IMR-90 (cell line): ENCODE measurements around the gene SNRPB2. TPM values are rescaled to one million over a fixed set of nuclear protein-coding genes. Genes with fewer than 3 reads are reported as not detected.

Experiments used
- ATAC-seq: fragments of 200-7000 bp; cut with Tn5 transposase; 2 replicates; pipeline ENCODE4 v1.9.1; 2020; ENCODE audit warnings: low read depth, mild to moderate bottlenecking, moderate library complexity
- BruUV-seq: library from RNA; stranded (reverse); fragments of 400-500 nt; replicated peaks from 2 replicates; lab custom pipeline; 2021; lab: Mats Ljungman, UMichigan
- CTCF ChIA-PET: fragments of 300-600 bp; formaldehyde crosslinking; extraction: SDS; loops from one replicate; lab custom pipeline; 2021; ENCODE audit warnings: antibody characterized with exemption; lab: Yijun Ruan, JAX
- POLR2A ChIA-PET: fragments of 300-600 bp; sonication (Branson Sonifier 250); formaldehyde crosslinking; loops from one replicate; lab custom pipeline; 2022; ENCODE audit warnings: antibody characterized with exemption; ENCODE audit not compliant: unreplicated experiment; lab: Charles Lee
- DNase-seq: peaks from one replicate; pipeline ENCODE4 v3.0.0; 2013
- H2AFZ ChIP-seq: replicated peaks from 2 replicates; pipeline ENCODE3; 2013; ENCODE audit warnings: low read length, mild to moderate bottlenecking; ENCODE audit not compliant: poor library complexity
- H2AK5ac ChIP-seq: 2 replicates; pipeline ENCODE4 v1.6.1; 2013; ENCODE audit warnings: low read depth, low read length, inconsistent platforms
- H2AK9ac ChIP-seq: replicated peaks from 2 replicates; pipeline ENCODE3; 2013; ENCODE audit warnings: mild to moderate bottlenecking, low read depth, low read length, moderate library complexity; ENCODE audit not compliant: poor library complexity
- H2BK120ac ChIP-seq: 2 replicates; pipeline ENCODE4 v1.6.1; 2013; ENCODE audit warnings: low read depth, low read length, inconsistent platforms
- H2BK15ac ChIP-seq: 3 replicates; pipeline ENCODE4 v1.6.1; 2013; ENCODE audit warnings: low read depth, low read length, inconsistent platforms
- H2BK20ac ChIP-seq: 2 replicates; pipeline ENCODE4 v1.6.1; 2013; ENCODE audit warnings: low read depth, mild to moderate bottlenecking, inconsistent platforms, low read length, moderate library complexity
- H2BK5ac ChIP-seq: 2 replicates; pipeline ENCODE4 v1.6.1; 2013; ENCODE audit warnings: mild to moderate bottlenecking, low read depth, low read length, inconsistent platforms; ENCODE audit not compliant: poor library complexity, severe bottlenecking
- H3K14ac ChIP-seq: replicated peaks from 2 replicates; pipeline ENCODE4 v1.6.1; 2013; ENCODE audit warnings: low read depth, low read length, inconsistent platforms
- H3K18ac ChIP-seq: 2 replicates; pipeline ENCODE4 v1.6.1; 2013; ENCODE audit warnings: low read depth, low read length, control low read depth
- H3K23ac ChIP-seq: 2 replicates; pipeline ENCODE4 v1.6.1; 2013; ENCODE audit warnings: low read depth, low read length, inconsistent platforms
- H3K27ac ChIP-seq: 2 replicates; pipeline ENCODE4 v1.5.1; 2013; ENCODE audit warnings: mild to moderate bottlenecking, control low read depth, low read length; ENCODE audit not compliant: insufficient read depth
- H3K27me3 ChIP-seq: 2 replicates; pipeline ENCODE4 v1.6.1; 2013; ENCODE audit warnings: low read length; ENCODE audit not compliant: control insufficient read depth, insufficient read depth
- H3K36me3 ChIP-seq: 2 replicates; pipeline ENCODE4 v1.6.1; 2013; ENCODE audit warnings: low read length, mixed read lengths; ENCODE audit not compliant: control insufficient read depth, insufficient read depth
- H3K4ac ChIP-seq: 2 replicates; pipeline ENCODE4 v1.6.1; 2013; ENCODE audit warnings: low read depth, low read length, inconsistent platforms
- H3K4me1 ChIP-seq: 2 replicates; pipeline ENCODE4 v1.6.1; 2013; ENCODE audit warnings: low read length, mixed read lengths; ENCODE audit not compliant: control insufficient read depth, insufficient read depth
- H3K4me2 ChIP-seq: 2 replicates; pipeline ENCODE4 v1.6.1; 2013; ENCODE audit warnings: low read depth, mild to moderate bottlenecking, control low read depth, low read length, moderate library complexity
- H3K4me3 ChIP-seq: 2 replicates; pipeline ENCODE4 v1.5.1; 2013; ENCODE audit warnings: low read depth, mild to moderate bottlenecking, control low read depth, low read length, moderate library complexity; ENCODE audit not compliant: insufficient read depth
- H3K56ac ChIP-seq: 2 replicates; pipeline ENCODE4 v1.6.1; 2013; ENCODE audit warnings: low read length, inconsistent platforms; ENCODE audit not compliant: insufficient read depth; ENCODE audit errors: extremely low read depth
- H3K79me1 ChIP-seq, 2 experiments: 2 replicates each; pipeline ENCODE4 v1.6.1; 2013; ENCODE audit warnings: low read length in 2 of 2, inconsistent platforms in 1 of 2, low read depth in 1 of 2
- H3K9ac ChIP-seq: 2 replicates; pipeline ENCODE4 v1.6.1; 2013; ENCODE audit warnings: low read depth, low read length, control low read depth
- H3K9me1 ChIP-seq: 2 replicates; pipeline ENCODE4 v1.6.1; 2013; ENCODE audit warnings: low read length, inconsistent platforms; ENCODE audit not compliant: insufficient read depth
- H3K9me3 ChIP-seq: 2 replicates; pipeline ENCODE4 v1.6.1; 2013; ENCODE audit warnings: low read length; ENCODE audit not compliant: control insufficient read depth, insufficient read depth
- H4K20me1 ChIP-seq: 2 replicates; pipeline ENCODE4 v1.6.1; 2013; ENCODE audit warnings: low read length, inconsistent platforms; ENCODE audit not compliant: insufficient read depth
- H4K5ac ChIP-seq: 2 replicates; pipeline ENCODE4 v1.6.1; 2013; ENCODE audit warnings: mild to moderate bottlenecking, low read depth, low read length, control low read depth
- H4K8ac ChIP-seq, 2 experiments: 2 replicates each; pipeline ENCODE4 v1.6.1; 2013; ENCODE audit warnings: low read depth in 2 of 2, low read length in 2 of 2, control low read depth in 1 of 2, inconsistent platforms in 1 of 2
- H4K91ac ChIP-seq: 2 replicates; pipeline ENCODE4 v1.6.1; 2013; ENCODE audit warnings: low read depth, low read length, inconsistent platforms; ENCODE audit not compliant: insufficient read depth
- MAZ ChIP-seq: IDR thresholded peaks from 2 replicates; pipeline ENCODE4 v1.6.1; 2012; ENCODE audit warnings: low read depth, mild to moderate bottlenecking, low read length, improper control_type of control experiment, moderate library complexity, borderline replicate concordance
- MXI1 ChIP-seq: IDR thresholded peaks from 2 replicates; pipeline ENCODE4 v1.6.1; 2012; ENCODE audit warnings: low read depth, mild to moderate bottlenecking, low read length, moderate library complexity, borderline replicate concordance
- NFE2L2 ChIP-seq: fragments of 150-350 bp; IDR thresholded peaks from 2 replicates; pipeline ENCODE4 v1.6.1; 2016; ENCODE audit warnings: low read depth, mild to moderate bottlenecking, low read length
- POLR2A ChIP-seq: IDR thresholded peaks from 2 replicates; pipeline ENCODE4 v1.6.1; 2012; ENCODE audit warnings: mild to moderate bottlenecking, low read depth, low read length
- RFX5 ChIP-seq: IDR thresholded peaks from 2 replicates; pipeline ENCODE4 v1.8.0; 2012; ENCODE audit warnings: low read depth, mild to moderate bottlenecking, low read length, moderate library complexity
- WGBS, 2 experiments: methylation state at CpG; one replicate each; pipeline versions ENCODE4 v1.1.5 to v1.1.7; 2013; ENCODE audit warnings: missing lambda C conversion rate in 2 of 2; ENCODE audit not compliant: insufficient read length in 1 of 2; ENCODE audit errors: extremely low coverage in 2 of 2; 5-methylcytosine and 5-hydroxymethylcytosine counted together
- dilution Hi-C: fragments of 300-500 bp; cut with HindIII; formaldehyde crosslinking; loops from one replicate; pipeline ENCODE4 v1.14.3; 2018; ENCODE audit warnings: low sequenced_read_pairs; ENCODE audit not compliant: unreplicated experiment
- in situ Hi-C: fragments of 300-500 bp; cut with MboI; formaldehyde crosslinking; loops from 3 replicates; pipeline ENCODE4 v1.14.3; 2019; ENCODE audit warnings: low sequenced_read_pairs, inconsistent platforms, mixed read lengths
- intact Hi-C: fragments of 100-400 bp; cut with micrococcal nuclease; formaldehyde crosslinking; loops from 2 replicates; pipeline ENCODE4 v1.10.0; 2022
- polyA plus RNA-seq, 3 experiments: library from polyadenylated mRNA; depleted of rRNA; stranded (reverse); fragments of >200 nt; gene quantifications; 2 replicates each; pipeline ENCODE4 v1.2.3, GENCODE V29; 2012; ENCODE audit warnings: low replicate concordance in 1 of 3
- total RNA-seq: library from RNA; depleted of rRNA; stranded (reverse); fragments of >200 nt; gene quantifications from 2 replicates; pipeline ENCODE4 v1.2.3, GENCODE V29; 2012
- TF ChIP-seq, protein P1 (sequence below): fragments of 150-350 bp; IDR thresholded peaks from 2 replicates; pipeline ENCODE4 v1.6.1; 2017; ENCODE audit warnings: mild to moderate bottlenecking, antibody characterized with exemption, low read length, low read depth
- TF ChIP-seq, protein P2 (sequence below): conservative IDR thresholded peaks from 2 replicates; pipeline ENCODE4 v1.5.1; 2012; ENCODE audit warnings: mild to moderate bottlenecking, low read depth, low read length, improper control_type of control experiment

The SNRPB2 gene
- total and polyA plus RNA-seq, 2 of the 4 experiments (the other 2 are of a cell fraction) = 27.1 to 65.6 TPM

DNA sequence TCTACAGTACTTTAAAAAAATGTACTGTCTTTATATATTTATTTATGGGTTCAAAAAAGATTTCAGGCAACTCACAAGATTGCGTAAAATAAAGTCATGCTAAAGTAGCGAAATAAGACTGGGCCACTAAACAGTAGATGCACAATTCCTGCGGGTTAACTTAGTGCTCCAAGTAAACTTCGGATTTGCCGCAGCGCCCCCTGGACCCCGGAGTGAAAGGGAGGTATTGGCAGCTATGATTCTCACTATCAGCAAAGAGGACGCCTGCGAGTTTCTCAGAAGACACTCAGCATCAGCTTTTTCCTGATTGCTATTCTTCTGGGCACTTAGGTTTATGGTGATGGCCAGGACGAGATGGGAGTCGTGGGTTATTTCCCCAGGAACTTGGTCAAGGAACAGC lies 19.7 kb downstream of the SNRPB2 start:
- Histone ChIP-seq H3K4me2 (no peak overlapping the region), H4K5ac (no peak overlapping the region), H2BK15ac (no peak overlapping the region), H4K8ac (no peak overlapping the region), H4K20me1 (no peaks in the 10 kb centered on the region), H3K4ac (no peak overlapping the region), H3K9ac (no peak overlapping the region), H3K9me1 (no peaks in the 10 kb centered on the region), H3K23ac (no peak overlapping the region), H2AK5ac (no peak overlapping the region), H3K56ac (no peak overlapping the region), H2BK5ac (no peak overlapping the region), H3K27me3 (peaks cover 6% of the 10 kb centered on the region), H3K4me1 (peaks cover 4% of the 10 kb centered on the region; the same call in 1 of the 2 replicates), H3K9me3 (no peaks in the 10 kb centered on the region), H4K91ac (no peak overlapping the region), H3K79me1 (no peaks in the 10 kb centered on the region), H2AFZ (no peak overlapping the region), H2BK120ac (no peak overlapping the region), H3K18ac (no peak overlapping the region), H3K4me3 (no peak overlapping the region), H3K36me3 (no peaks in the 10 kb centered on the region), H3K14ac (no peak overlapping the region), H2BK20ac (no peak overlapping the region), H2AK9ac (no peak overlapping the region), H3K27ac (no peak overlapping the region)
- dilution Hi-C loops = no loop called here
- DNase-seq (no peak), ATAC-seq (no peak)
- ChIA-PET POLR2A (no interaction called here), CTCF (interaction anchor here (0.8 kb wide), 1 partner anchor 13 kb away, joined by 3 read pairs; no protein-coding TSS in a partner anchor)
- in situ Hi-C loops = no loop called here
- intact Hi-C loops = loop anchor here (2.0 kb wide), 1 partner anchor 67 kb away; no protein-coding TSS in a partner anchor
- whole genome bisulfite sequencing, 2 experiments = no CpG with 5 or more reads among the region's 11 CpGs
- BruUV-seq = no TSS peak
- TF ChIP-seq POLR2A = no peak
- no peak for TF ChIP-seq RFX5
- TF ChIP-seq, protein P1, sequence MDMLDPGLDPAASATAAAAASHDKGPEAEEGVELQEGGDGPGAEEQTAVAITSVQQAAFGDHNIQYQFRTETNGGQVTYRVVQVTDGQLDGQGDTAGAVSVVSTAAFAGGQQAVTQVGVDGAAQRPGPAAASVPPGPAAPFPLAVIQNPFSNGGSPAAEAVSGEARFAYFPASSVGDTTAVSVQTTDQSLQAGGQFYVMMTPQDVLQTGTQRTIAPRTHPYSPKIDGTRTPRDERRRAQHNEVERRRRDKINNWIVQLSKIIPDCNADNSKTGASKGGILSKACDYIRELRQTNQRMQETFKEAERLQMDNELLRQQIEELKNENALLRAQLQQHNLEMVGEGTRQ = no peak
- no peak for TF ChIP-seq NFE2L2
- TF ChIP-seq MAZ = no peak
- TF ChIP-seq, protein P2, sequence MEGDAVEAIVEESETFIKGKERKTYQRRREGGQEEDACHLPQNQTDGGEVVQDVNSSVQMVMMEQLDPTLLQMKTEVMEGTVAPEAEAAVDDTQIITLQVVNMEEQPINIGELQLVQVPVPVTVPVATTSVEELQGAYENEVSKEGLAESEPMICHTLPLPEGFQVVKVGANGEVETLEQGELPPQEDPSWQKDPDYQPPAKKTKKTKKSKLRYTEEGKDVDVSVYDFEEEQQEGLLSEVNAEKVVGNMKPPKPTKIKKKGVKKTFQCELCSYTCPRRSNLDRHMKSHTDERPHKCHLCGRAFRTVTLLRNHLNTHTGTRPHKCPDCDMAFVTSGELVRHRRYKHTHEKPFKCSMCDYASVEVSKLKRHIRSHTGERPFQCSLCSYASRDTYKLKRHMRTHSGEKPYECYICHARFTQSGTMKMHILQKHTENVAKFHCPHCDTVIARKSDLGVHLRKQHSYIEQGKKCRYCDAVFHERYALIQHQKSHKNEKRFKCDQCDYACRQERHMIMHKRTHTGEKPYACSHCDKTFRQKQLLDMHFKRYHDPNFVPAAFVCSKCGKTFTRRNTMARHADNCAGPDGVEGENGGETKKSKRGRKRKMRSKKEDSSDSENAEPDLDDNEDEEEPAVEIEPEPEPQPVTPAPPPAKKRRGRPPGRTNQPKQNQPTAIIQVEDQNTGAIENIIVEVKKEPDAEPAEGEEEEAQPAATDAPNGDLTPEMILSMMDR = no peak
- no peak for TF ChIP-seq MXI1
